ENCODE data around the gene EML6. TPM values are rescaled to one million over a fixed set of nuclear protein-coding genes. Genes with fewer than 3 reads are reported as not detected.

Gene EML6
- total RNA-seq, 1 donor from 2014 or later = 0.39 TPM

DNA sequence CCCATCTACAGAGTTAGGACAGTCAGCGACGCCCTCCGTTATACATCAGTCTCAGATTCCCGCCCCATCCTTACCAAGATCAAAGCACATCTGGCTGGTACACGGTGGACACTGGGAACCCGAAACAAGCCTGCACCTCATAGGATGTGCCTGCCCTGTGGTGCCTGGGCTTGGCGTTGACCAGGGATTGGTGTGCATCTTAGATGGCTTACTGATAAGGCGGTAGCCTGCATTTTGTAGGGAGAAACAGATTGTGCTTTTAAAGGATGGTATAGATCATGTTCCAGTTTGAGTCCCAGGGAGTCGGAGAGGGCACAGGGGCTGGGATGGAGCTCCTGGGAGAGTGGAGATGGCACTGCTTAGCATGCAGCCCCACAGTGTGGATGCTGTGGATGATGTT is 108.0 kb downstream of the EML6 start:
- H3K36me3 ChIP-seq = no peaks in the 10 kb centered on the region
- Mint-ChIP-seq H3K27me3 (ENCODE audit: insufficient read depth, low read depth) (no peaks in the 10 kb centered on the region), H3K27ac (no peak overlapping the region), H3K36me3 (no peaks in the 10 kb centered on the region), H3K4me3 (no peak overlapping the region), H3K9me3 (no peaks in the 10 kb centered on the region), H3K4me1 (peaks cover 10% of the 10 kb centered on the region)
- no peaks in the 10 kb centered on the region for H3F3A ChIP-seq (ENCODE audit: low read depth)
- no peaks in the 10 kb centered on the region for H4K20me1 ChIP-seq (ENCODE audit: low read depth)
- H3K79me2 ChIP-seq (ENCODE audit: low read depth) = no peaks in the 10 kb centered on the region
- no peaks in the 10 kb centered on the region for H3K27me3 ChIP-seq
- H3K4me1 ChIP-seq = no peaks in the 10 kb centered on the region
- TF ChIP-seq EZH2phosphoT487 (IDR thresholded peaks at IDR 0.05) (no peak), CTCF (IDR thresholded peaks at IDR 0.05) (no peak), EZH2 (IDR thresholded peaks at IDR 0.05) (no peak)
- no peaks in the 10 kb centered on the region for H3K9me3 ChIP-seq (ENCODE audit: low read depth)
- H3K4me2 ChIP-seq = no peak overlapping the region
- no peak overlapping the region for H3K9ac ChIP-seq
- H3K27ac ChIP-seq = no peak overlapping the region
- no peak overlapping the region for H3K4me3 ChIP-seq
- no peak for DNase-seq (ENCODE audit: low spot score)
- H2AFZ ChIP-seq (replicated peaks) = no peak overlapping the region

- Mint-ChIP-seq H3K27me3 (ENCODE audit: insufficient read depth, low read depth) (no peaks in the 10 kb centered on the region), H3K36me3 (no peaks in the 10 kb centered on the region), H3K27ac (no peak overlapping the region), H3K4me1 (peaks cover 21% of the 10 kb centered on the region), H3K9me3 (no peaks in the 10 kb centered on the region), H3K4me3 (no peak overlapping the region)
- Histone ChIP-seq H3K27ac (no peak overlapping the region), H3K4me2 (no peak overlapping the region), H3K9ac (no peak overlapping the region), H3K79me2 (ENCODE audit: low read depth) (no peaks in the 10 kb centered on the region), H3K4me3 (no peak overlapping the region), H4K20me1 (ENCODE audit: low read depth) (no peaks in the 10 kb centered on the region), H3K36me3 (no peaks in the 10 kb centered on the region), H2AFZ (replicated peaks) (no peak overlapping the region), H3K9me3 (ENCODE audit: low read depth) (no peaks in the 10 kb centered on the region), H3K27me3 (no peaks in the 10 kb centered on the region), H3F3A (ENCODE audit: low read depth) (no peaks in the 10 kb centered on the region), H3K4me1 (no peaks in the 10 kb centered on the region)
- TF ChIP-seq CTCF (IDR thresholded peaks at IDR 0.05) (no peak), EZH2 (IDR thresholded peaks at IDR 0.05) (no peak), EZH2phosphoT487 (IDR thresholded peaks at IDR 0.05) (no peak)
- DNase-seq (ENCODE audit: low spot score) = no peak
Observed at GRCh38 chr2:54834721-54835120, 111.3 kb downstream of the EML6 start.

DNA sequence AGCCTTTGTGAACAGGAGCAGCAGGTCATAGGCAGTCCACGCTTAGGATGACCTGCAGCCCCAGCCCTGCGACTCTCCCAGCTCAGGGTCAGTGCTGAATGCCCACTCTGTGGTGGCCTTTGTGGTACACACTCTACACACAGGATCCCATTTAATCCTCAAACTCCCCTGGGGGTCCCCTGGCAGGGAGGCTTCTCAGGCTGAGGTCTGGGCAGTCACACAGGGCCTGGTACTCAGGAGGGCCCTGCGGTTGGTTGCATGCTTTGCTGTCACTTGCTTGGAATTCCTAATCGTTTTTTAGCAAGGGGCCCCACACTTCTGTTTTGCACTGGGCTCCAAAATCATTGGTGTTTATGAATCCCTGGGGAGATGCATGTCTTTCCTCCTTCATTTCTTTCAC is 113.0 kb downstream of the EML6 start:
- no peaks in the 10 kb centered on the region for H3K36me3 Mint-ChIP-seq
- no peak for DNase-seq (ENCODE audit: low spot score)
- H4K20me1 ChIP-seq (ENCODE audit: low read depth) = no peaks in the 10 kb centered on the region
- no peaks in the 10 kb centered on the region for H3K36me3 ChIP-seq
- no peaks in the 10 kb centered on the region for H3K79me2 ChIP-seq (ENCODE audit: low read depth)
- H3K27me3 Mint-ChIP-seq (ENCODE audit: insufficient read depth, low read depth) = no peaks in the 10 kb centered on the region
- no peak overlapping the region for H3K9ac ChIP-seq
- H3K4me3 ChIP-seq = no peak overlapping the region
- H3K4me1 Mint-ChIP-seq = peaks cover 30% of the 10 kb centered on the region
- H2AFZ ChIP-seq (replicated peaks) = no peak overlapping the region
- no peaks in the 10 kb centered on the region for H3F3A ChIP-seq (ENCODE audit: low read depth)
- TF ChIP-seq EZH2phosphoT487 (IDR thresholded peaks at IDR 0.05) (no peak), CTCF (IDR thresholded peaks at IDR 0.05) (no peak), EZH2 (IDR thresholded peaks at IDR 0.05) (no peak)
- peak overlapping the region; percentile 80 for H3K27ac Mint-ChIP-seq
- H3K4me1 ChIP-seq = peaks cover 5% of the 10 kb centered on the region
- no peak overlapping the region for H3K4me2 ChIP-seq
- no peak overlapping the region for H3K27ac ChIP-seq
- no peaks in the 10 kb centered on the region for H3K9me3 Mint-ChIP-seq
- H3K4me3 Mint-ChIP-seq = no peak overlapping the region
- H3K9me3 ChIP-seq (ENCODE audit: low read depth) = no peaks in the 10 kb centered on the region
- H3K27me3 ChIP-seq = no peaks in the 10 kb centered on the region
